K562 (cell line): ENCODE measurements around the gene NCAPD2. TPM values are rescaled to one million over a fixed set of nuclear protein-coding genes. Genes with fewer than 3 reads are reported as not detected.

ENCODE experiments used
- ATAC-seq: fragments of 200-7000 bp; cut with Tn5 transposase; 3 replicates; pipeline ENCODE4 v1.9.1; 2020; ENCODE audit warnings: moderate library complexity
- BruUV-seq: library from RNA; stranded (reverse); fragments of 400-500 nt; replicated peaks from 2 replicates; lab custom pipeline; 2021; lab: Mats Ljungman, UMichigan
- CTCF ChIA-PET: fragments of 300-600 bp; formaldehyde crosslinking; extraction: SDS; loops from one replicate; lab custom pipeline; 2021; ENCODE audit warnings: low intra/inter-chr PET ratio; lab: Yijun Ruan, JAX
- POLR2A ChIA-PET: fragments of 300-600, 350-650 bp; sonication (Branson Sonifier 250); formaldehyde crosslinking; extraction: SDS; loops from one replicate; lab custom pipeline; 2021; ENCODE audit warnings: antibody characterized with exemption, inconsistent platforms; lab: Yijun Ruan, JAX
- DNase-seq, 4 experiments: peaks; one replicate each; pipeline versions ENCODE4 v3.0.0 to v3.0.0-alpha.2; 2011 to 2018; ENCODE audit warnings: low spot score in 3 of 4, mixed read lengths in 3 of 4; ENCODE audit errors: extremely low read depth in 1 of 4
- FAIRE-seq: peaks from 2 replicates; lab custom pipeline; 2011; peaks lifted over from hg19 to GRCh38; lab: Jason Lieb, UNC
- H2AFZ ChIP-seq: 2 replicates; pipeline ENCODE4 v1.6.0; 2011; ENCODE audit warnings: low read depth, low read length, control low read depth, inconsistent platforms
- H3K27ac ChIP-seq: fragments of 200-600 bp; 3 replicates; pipeline ENCODE4 v1.8.0; 2011; ENCODE audit warnings: low read depth, mild to moderate bottlenecking, control low read depth, inconsistent platforms, low read length, moderate library complexity, mixed read lengths; ENCODE audit errors: extremely low read depth
- H3K27me3 ChIP-seq, 2 experiments: fragments of 300-600 bp in 1 of 2; 2 replicates in 1 of 2; 3 replicates in 1 of 2; pipeline versions ENCODE4 v1.6.0 to v1.8.0; 2011; ENCODE audit warnings: inconsistent platforms in 2 of 2, low read length in 2 of 2, mild to moderate bottlenecking in 1 of 2, mixed read lengths in 1 of 2, moderate library complexity in 1 of 2; ENCODE audit not compliant: control insufficient read depth in 2 of 2, insufficient read depth in 2 of 2
- H3K36me3 ChIP-seq: fragments of 300-600 bp; 3 replicates; pipeline ENCODE4 v1.8.0; 2011; ENCODE audit warnings: mild to moderate bottlenecking, low read length, inconsistent platforms; ENCODE audit not compliant: control insufficient read depth, insufficient read depth
- H3K4me1 ChIP-seq, 2 experiments: fragments of 200-600 bp in 1 of 2; replicated peaks in 1 of 2; 2 replicates in 1 of 2; 3 replicates in 1 of 2; pipeline versions ENCODE4 v1.5.1 to v1.8.0; 2011; ENCODE audit warnings: inconsistent platforms in 2 of 2, low read length in 2 of 2, mild to moderate bottlenecking in 1 of 2, mixed read lengths in 1 of 2, moderate library complexity in 1 of 2; ENCODE audit not compliant: control insufficient read depth in 2 of 2, insufficient read depth in 2 of 2
- H3K4me2 ChIP-seq: 2 replicates; pipeline ENCODE4 v1.6.1; 2011; ENCODE audit warnings: low read length, control low read depth, inconsistent platforms, mixed read lengths; ENCODE audit not compliant: insufficient read depth
- H3K4me3 ChIP-seq: fragments of 200-600 bp; sonication (generic), shearing (Covaris generic); 2 replicates; pipeline ENCODE4 v1.5.1; 2016; ENCODE audit warnings: control low read depth, inconsistent platforms
- H3K79me2 ChIP-seq: fragments of 200-600 bp; 3 replicates; pipeline ENCODE4 v1.8.0; 2011; ENCODE audit warnings: low read length, inconsistent platforms; ENCODE audit not compliant: control insufficient read depth, insufficient read depth
- H3K9ac ChIP-seq, 2 experiments: 2 replicates each; pipeline versions ENCODE4 v1.6.0 to v1.6.1; 2011; ENCODE audit warnings: low read depth in 2 of 2, low read length in 2 of 2, control low read depth in 1 of 2, inconsistent platforms in 1 of 2, mild to moderate bottlenecking in 1 of 2, mixed read lengths in 1 of 2; ENCODE audit not compliant: insufficient read depth in 1 of 2
- H3K9me1 ChIP-seq: one replicate; pipeline ENCODE4 v1.6.0; 2011; ENCODE audit warnings: inconsistent platforms, mild to moderate bottlenecking, low read length, moderate library complexity; ENCODE audit not compliant: control insufficient read depth, insufficient read depth
- H3K9me3 ChIP-seq: replicated peaks from 2 replicates; pipeline ENCODE4 v1.5.1; 2011; ENCODE audit warnings: low read depth, low read length, inconsistent platforms; ENCODE audit not compliant: control insufficient read depth, insufficient read depth
- H4K20me1 ChIP-seq: replicated peaks from 2 replicates; pipeline ENCODE4 v1.6.1; 2011; ENCODE audit warnings: low read length, inconsistent platforms, mixed read lengths; ENCODE audit not compliant: control insufficient read depth, insufficient read depth
- ATF7 ChIP-seq: fragments of 450-650 bp; IDR thresholded peaks from 2 replicates; pipeline ENCODE4 v1.7.1; 2014; ENCODE audit warnings: mild to moderate bottlenecking, moderate library complexity
- HNRNPUL1 ChIP-seq: fragments of 200-400 bp; formaldehyde crosslinking; IDR thresholded peaks from 2 replicates; pipeline ENCODE4 v1.6.1; 2017; ENCODE audit warnings: low read length
- POLR2H ChIP-seq: IDR thresholded peaks from 2 replicates; pipeline ENCODE4 v1.6.1; 2016; ENCODE audit warnings: missing genetic modification characterization, low read depth, mild to moderate bottlenecking, control low read depth, missing compliant biosample characterization, moderate library complexity
- ZNF217 ChIP-seq: sonication (generic); formaldehyde crosslinking; IDR thresholded peaks from 2 replicates; pipeline ENCODE4 v1.8.0; 2022; ENCODE audit warnings: mild to moderate bottlenecking, missing genetic modification reagents
- ZNF224 ChIP-seq: sonication (generic); formaldehyde crosslinking; IDR thresholded peaks from 2 replicates; pipeline ENCODE4 v1.8.0; 2022; ENCODE audit warnings: mild to moderate bottlenecking, missing genetic modification reagents
- WGBS: fragments of 100-300 bp; shearing (Covaris generic); methylation state at CpG from one replicate; pipeline ENCODE4 v1.1.6; 2016; ENCODE audit warnings: low coverage, mixed read lengths; ENCODE audit not compliant: insufficient coverage; ENCODE audit errors: missing lambda C conversion rate; 5-methylcytosine and 5-hydroxymethylcytosine counted together
- in situ Hi-C: fragments of 300-500 bp; cut with MboI; formaldehyde crosslinking; loops from 4 replicates; pipeline ENCODE4 v1.15.0; 2018; ENCODE audit warnings: inconsistent platforms, mixed read lengths
- intact Hi-C: fragments of 100-400 bp; cut with micrococcal nuclease; formaldehyde crosslinking; loops from 2 replicates; pipeline ENCODE4 v1.14.2; 2022
- polyA plus RNA-seq, 8 experiments: library from polyadenylated mRNA; depleted of rRNA in 4 of 8; stranded (reverse) in 5 of 8; unstranded in 3 of 8; fragments of >200 nt; fragmentation: Nextera tagmentation in 2 of 8; fragmentation: Illumina TruSeq in 1 of 8; extraction: Ambion mirVana in 2 of 8; extraction: Trizol in 1 of 8; gene quantifications; 2 replicates each; pipeline versions ENCODE4 v1.2.1 to v1.2.3, GENCODE V29; 2011 to 2014; ENCODE audit warnings: inconsistent platforms in 1 of 8, missing spikeins in 1 of 8
- total RNA-seq, 7 experiments: library from RNA; depleted of rRNA in 6 of 7; stranded (reverse); fragments of >200 nt in 6 of 7; fragmentation: Illumina TruSeq in 2 of 7; extraction: Trizol in 2 of 7; gene quantifications; 2 replicates each; pipeline versions ENCODE4 v1.2.1 to v1.2.3, GENCODE V29; 2011 to 2021; ENCODE audit warnings: low replicate concordance in 1 of 7
- TF ChIP-seq, protein P1 (sequence below): sonication (generic); formaldehyde crosslinking; IDR thresholded peaks from 2 replicates; pipeline ENCODE4 v1.9.0; 2022; ENCODE audit warnings: mild to moderate bottlenecking, missing genetic modification reagents

Gene NCAPD2
- total and polyA plus RNA-seq, 9 of the 15 experiments (the other 6 are each of a cell fraction or from before 2014, with no cell fraction given) = 16.9 to 93.7 (median 68.3) TPM

DNA sequence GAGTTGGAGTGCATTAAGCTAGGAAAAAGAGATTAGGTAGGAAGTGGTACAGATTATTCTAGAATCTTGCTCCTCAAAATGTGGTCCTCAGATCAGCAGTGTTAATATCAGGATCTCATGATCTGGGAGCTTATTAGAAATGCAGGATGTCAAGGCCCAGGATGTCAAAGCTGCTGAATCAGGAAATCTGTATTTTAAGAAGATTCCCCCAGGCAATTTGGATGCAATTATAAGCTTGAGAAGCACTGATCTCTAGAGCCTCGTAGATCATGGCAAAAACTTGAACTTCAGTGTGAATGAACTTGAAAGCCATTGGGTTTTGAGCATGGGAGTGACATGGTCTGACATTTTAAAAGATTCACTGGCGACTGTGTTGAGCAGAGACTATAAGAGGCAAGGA is 6.6 kb downstream of the NCAPD2 start:
- no peaks in the 10 kb centered on the region for H3K27me3 ChIP-seq
- in situ Hi-C loops = no loop called here
- H3K27ac ChIP-seq = no peak overlapping the region
- no peak overlapping the region for H3K4me3 ChIP-seq
- ATAC-seq (no peak), FAIRE-seq (no peak), DNase-seq (no peak)
- no peaks in the 10 kb centered on the region for H3K9me3 ChIP-seq
- TF ChIP-seq ZNF224 = no peak
- no peak for TF ChIP-seq ZNF217 (CRISPR knock-in tag)
- no peak for TF ChIP-seq POLR2H
- no peak for TF ChIP-seq ATF7
- TF ChIP-seq, protein P1, sequence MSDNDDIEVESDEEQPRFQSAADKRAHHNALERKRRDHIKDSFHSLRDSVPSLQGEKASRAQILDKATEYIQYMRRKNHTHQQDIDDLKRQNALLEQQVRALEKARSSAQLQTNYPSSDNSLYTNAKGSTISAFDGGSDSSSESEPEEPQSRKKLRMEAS (CRISPR knock-in tag) = no peak
- no peak for TF ChIP-seq HNRNPUL1
- no peak overlapping the region for H3K4me2 ChIP-seq
- WGBS = 97% methylated on average over 2 of the region's 2 CpGs
- POLR2A ChIA-PET = interaction anchor here (0.8 to 0.9 kb wide), 2 partner anchors 39 to 423 kb away, joined by 3 read pairs; no protein-coding TSS in a partner anchor
- H3K79me2 ChIP-seq = peaks cover 39% of the 10 kb centered on the region
- no peak overlapping the region for H3K9ac ChIP-seq
- peaks cover 0 to 4% of the 10 kb centered on the region in 2 experiments; a peak in 2 of 5 replicates for H3K4me1 ChIP-seq
- H2AFZ ChIP-seq = no peak overlapping the region
- H4K20me1 ChIP-seq = 0 out of 2 replicates have a peak, but pooled peaks cover 3% of the 10 kb centered on the region
- intact Hi-C loops = no loop called here
- peaks cover 66% of the 10 kb centered on the region; the same call in 2 of the 3 replicates for H3K36me3 ChIP-seq
- no TSS peak for BruUV-seq
- CTCF ChIA-PET = no interaction called here
- H3K9me1 ChIP-seq = no peaks in the 10 kb centered on the region
